PC-3 (cell line): Measurements from ENCODE around the gene CYB5R3. TPM values are rescaled to one million over a fixed set of nuclear protein-coding genes. Genes with fewer than 3 reads are reported as not detected.
"Not testable (repeated sequence)": the region's sequence is repeated elsewhere in the genome, so short reads cannot be mapped to it uniquely, and the experiment has no call there.

Experiments used
- ATAC-seq: fragments of 200-7000 bp; cut with Tn5 transposase; 2 replicates; pipeline ENCODE4 v1.9.1; 2020; ENCODE audit warnings: mild to moderate bottlenecking, moderate library complexity
- BruUV-seq: library from RNA; stranded (reverse); fragments of 400-500 nt; replicated peaks from 2 replicates; lab custom pipeline; 2021; lab: Mats Ljungman, UMichigan
- CTCF ChIA-PET: fragments of 300-600 bp; sonication (Branson Sonifier 250); formaldehyde crosslinking; loops from one replicate; lab custom pipeline; 2022; ENCODE audit warnings: antibody characterized with exemption; lab: Charles Lee
- POLR2A ChIA-PET: fragments of 300-600 bp; sonication (Branson Sonifier 250); formaldehyde crosslinking; loops from one replicate; lab custom pipeline; 2022; ENCODE audit warnings: antibody characterized with exemption; ENCODE audit not compliant: unreplicated experiment; lab: Charles Lee
- DNase-seq: peaks from one replicate; pipeline ENCODE4 v3.0.0-alpha.2; 2015
- H2AFZ ChIP-seq: fragments of 300-600 bp; sonication (generic); 2 replicates; pipeline ENCODE4 v1.6.0; 2016; ENCODE audit warnings: antibody characterized with exemption, low read length
- H3F3A ChIP-seq: fragments of 300-600 bp; sonication (generic); one replicate; pipeline ENCODE4 v1.6.0; 2017; ENCODE audit warnings: antibody characterized with exemption, low read length, control low read depth, mild to moderate bottlenecking; ENCODE audit not compliant: unreplicated experiment
- H3K27ac ChIP-seq: fragments of 300-600 bp; sonication (generic); 2 replicates; pipeline ENCODE4 v1.5.1; 2016; ENCODE audit warnings: mild to moderate bottlenecking, low read length
- H3K27me3 ChIP-seq: fragments of 300-600 bp; sonication (generic); 2 replicates; pipeline ENCODE4 v1.6.1; 2016; ENCODE audit warnings: low read length, mixed read lengths
- H3K36me3 ChIP-seq: fragments of 300-600 bp; sonication (generic); 2 replicates; pipeline ENCODE4 v1.6.1; 2016; ENCODE audit warnings: low read depth, mixed run types, low read length, mixed read lengths
- H3K4me1 ChIP-seq: fragments of 300-600 bp; sonication (generic); 2 replicates; pipeline ENCODE4 v1.5.1; 2016; ENCODE audit warnings: low read length; ENCODE audit not compliant: insufficient read depth
- H3K4me2 ChIP-seq: fragments of 300-600 bp; sonication (generic); 2 replicates; pipeline ENCODE4 v1.6.0; 2016; ENCODE audit warnings: low read length
- H3K4me3 ChIP-seq: fragments of 300-600 bp; sonication (generic); 2 replicates; pipeline ENCODE4 v1.5.1; 2016; ENCODE audit warnings: mild to moderate bottlenecking, low read length, mixed read lengths
- H3K79me2 ChIP-seq: fragments of 300-600 bp; sonication (generic); 2 replicates; pipeline ENCODE4 v1.6.1; 2017; ENCODE audit warnings: low read length, mixed read lengths
- H3K9ac ChIP-seq: fragments of 300-600 bp; sonication (generic); 2 replicates; pipeline ENCODE4 v1.6.0; 2016; ENCODE audit warnings: mild to moderate bottlenecking, low read length
- H3K9me2 ChIP-seq: fragments of 300-600 bp; sonication (generic); replicated peaks from 2 replicates; pipeline ENCODE4 v1.6.1; 2016; ENCODE audit warnings: mixed run types, low read length, mixed read lengths
- H3K9me3 ChIP-seq: fragments of 300-600 bp; sonication (generic); 2 replicates; pipeline ENCODE4 v1.6.1; 2016; ENCODE audit warnings: low read length, mixed read lengths
- H4K20me1 ChIP-seq: fragments of 300-600 bp; sonication (generic); 2 replicates; pipeline ENCODE4 v1.6.1; 2016; ENCODE audit warnings: low read length, mixed read lengths
- EZH2 ChIP-seq: fragments of 300-600 bp; sonication (generic); IDR thresholded peaks from one replicate; pipeline ENCODE4 v1.6.1; 2017; ENCODE audit warnings: antibody characterized with exemption, mild to moderate bottlenecking, low read length; ENCODE audit not compliant: unreplicated experiment
- EZH2phosphoT487 ChIP-seq: fragments of 300-600 bp; sonication (generic); IDR thresholded peaks from 2 replicates; pipeline ENCODE4 v1.6.1; 2018; ENCODE audit warnings: mild to moderate bottlenecking, antibody characterized with exemption, low read length, borderline replicate concordance
- intact Hi-C: fragments of 100-400 bp; cut with micrococcal nuclease; formaldehyde crosslinking; loops from 2 replicates; pipeline ENCODE4 v1.9.0; 2023
- total RNA-seq: library from RNA; depleted of rRNA; stranded (reverse); fragments of >200 nt; gene quantifications from 2 replicates; pipeline ENCODE4 v1.2.3, GENCODE V29; 2014
- TF ChIP-seq, protein P1 (sequence below): fragments of 300-600 bp; sonication (generic); conservative IDR thresholded peaks from 2 replicates; pipeline ENCODE4 v1.5.1; 2017; ENCODE audit warnings: antibody characterized with exemption, low read depth, mild to moderate bottlenecking, low read length

Gene CYB5R3
- total RNA-seq, 1 experiment from 2014 or later, result 73.3 TPM

DNA sequence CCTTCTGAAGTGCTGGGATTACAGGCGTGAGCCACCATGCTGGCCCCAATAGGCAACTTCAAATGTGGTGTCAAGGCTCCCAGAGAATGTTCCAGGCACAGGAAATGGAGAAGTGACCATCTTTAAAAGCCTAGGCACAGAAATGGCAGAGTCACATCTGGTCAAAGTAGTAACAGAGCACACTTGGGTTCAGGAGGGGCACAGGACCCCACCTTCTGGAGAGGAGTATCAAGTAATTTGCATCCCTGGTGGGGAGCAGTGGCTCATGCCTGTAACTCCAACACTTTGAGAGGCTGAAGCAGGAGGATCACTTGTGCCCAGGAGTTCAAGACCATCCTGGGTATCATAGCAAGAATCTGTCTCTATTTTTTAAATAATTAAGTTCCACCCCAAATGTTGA, 66.2 kb downstream of the CYB5R3 start:
- H3K36me3 ChIP-seq, result peaks cover 18% of the 10 kb centered on the region
- BruUV-seq, result no TSS peak
- POLR2A ChIA-PET, result no interaction called here
- no peaks in the 10 kb centered on the region for H3K27me3 ChIP-seq
- DNase-seq, result no peak
- no peaks in the 10 kb centered on the region for H3K9me2 ChIP-seq
- H3F3A ChIP-seq, result no peaks in the 10 kb centered on the region
- ATAC-seq, result no peak
- H4K20me1 ChIP-seq, result no peaks in the 10 kb centered on the region
- CTCF ChIA-PET, result no interaction called here
- H3K9ac ChIP-seq, result no peak overlapping the region
- no peak overlapping the region for H3K4me3 ChIP-seq
- H3K27ac ChIP-seq, result no peak overlapping the region
- H3K79me2 ChIP-seq, result peaks cover 15% of the 10 kb centered on the region
- TF ChIP-seq EZH2phosphoT487 (no peak), EZH2 (no peak)
- TF ChIP-seq, protein P1, sequence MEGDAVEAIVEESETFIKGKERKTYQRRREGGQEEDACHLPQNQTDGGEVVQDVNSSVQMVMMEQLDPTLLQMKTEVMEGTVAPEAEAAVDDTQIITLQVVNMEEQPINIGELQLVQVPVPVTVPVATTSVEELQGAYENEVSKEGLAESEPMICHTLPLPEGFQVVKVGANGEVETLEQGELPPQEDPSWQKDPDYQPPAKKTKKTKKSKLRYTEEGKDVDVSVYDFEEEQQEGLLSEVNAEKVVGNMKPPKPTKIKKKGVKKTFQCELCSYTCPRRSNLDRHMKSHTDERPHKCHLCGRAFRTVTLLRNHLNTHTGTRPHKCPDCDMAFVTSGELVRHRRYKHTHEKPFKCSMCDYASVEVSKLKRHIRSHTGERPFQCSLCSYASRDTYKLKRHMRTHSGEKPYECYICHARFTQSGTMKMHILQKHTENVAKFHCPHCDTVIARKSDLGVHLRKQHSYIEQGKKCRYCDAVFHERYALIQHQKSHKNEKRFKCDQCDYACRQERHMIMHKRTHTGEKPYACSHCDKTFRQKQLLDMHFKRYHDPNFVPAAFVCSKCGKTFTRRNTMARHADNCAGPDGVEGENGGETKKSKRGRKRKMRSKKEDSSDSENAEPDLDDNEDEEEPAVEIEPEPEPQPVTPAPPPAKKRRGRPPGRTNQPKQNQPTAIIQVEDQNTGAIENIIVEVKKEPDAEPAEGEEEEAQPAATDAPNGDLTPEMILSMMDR, result no peak
- H2AFZ ChIP-seq, result no peak overlapping the region
- intact Hi-C loops, result no loop called here
- H3K9me3 ChIP-seq, result no peaks in the 10 kb centered on the region
- no peaks in the 10 kb centered on the region for H3K4me1 ChIP-seq
- H3K4me2 ChIP-seq, result no peak overlapping the region

DNA sequence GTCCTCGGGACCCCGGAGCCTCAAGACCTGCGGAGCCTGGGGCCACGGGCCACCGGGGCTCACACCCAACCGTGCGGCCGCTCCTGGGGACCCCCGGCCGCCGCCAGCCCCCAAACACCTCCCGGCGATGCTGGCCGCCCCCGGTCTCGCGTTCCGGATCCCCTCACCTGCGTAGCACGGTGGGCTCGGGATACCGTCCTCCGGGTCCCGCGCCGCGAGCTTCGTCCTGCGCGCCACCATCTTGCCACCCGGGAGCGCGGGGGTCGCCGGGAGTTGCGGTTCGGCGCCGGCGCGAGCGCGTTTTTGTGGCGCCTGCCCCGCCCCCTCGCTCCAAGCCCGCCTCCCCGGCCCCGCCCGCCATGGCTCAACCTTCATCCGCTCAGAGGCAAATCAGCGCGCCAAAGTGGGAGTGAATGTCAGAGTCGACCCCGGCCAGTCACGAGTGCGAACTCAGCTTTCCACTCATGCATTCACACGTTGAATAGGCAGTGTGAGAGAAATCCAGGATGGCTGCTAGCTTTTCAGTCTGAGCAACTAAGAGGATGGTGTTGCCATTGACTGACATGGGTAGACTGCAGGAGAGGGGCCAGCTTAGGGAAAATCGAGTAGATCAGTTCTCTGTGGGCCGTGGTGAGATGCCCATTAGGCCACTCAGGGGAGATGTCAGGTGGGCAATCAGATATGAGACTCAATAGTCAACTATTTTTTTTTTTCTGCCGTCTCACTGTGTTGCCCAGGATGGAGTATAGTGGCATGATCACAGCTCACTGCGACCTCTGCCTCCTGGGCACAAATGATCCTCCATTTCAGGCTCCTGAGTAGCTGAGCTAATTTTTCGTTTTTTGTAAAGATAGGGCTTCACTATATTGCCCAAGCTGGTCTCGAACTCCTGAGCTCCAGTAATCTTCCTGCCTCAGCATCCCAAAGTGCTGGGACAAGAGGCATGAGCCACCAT, 67.2 kb downstream of the CYB5R3 start:
- no peaks in the 10 kb centered on the region for H3K9me2 ChIP-seq
- ChIA-PET POLR2A (interaction anchor here (0.7 kb wide), 1 partner anchor 245 kb away, joined by 5 read pairs; no protein-coding TSS in a partner anchor), CTCF (no interaction called here)
- no peaks in the 10 kb centered on the region for H3K9me3 ChIP-seq
- no peaks in the 10 kb centered on the region for H3K27me3 ChIP-seq
- no peak overlapping the region for H2AFZ ChIP-seq
- peaks cover 15% of the 10 kb centered on the region for H3K79me2 ChIP-seq
- no TSS peak for BruUV-seq
- intact Hi-C loops, result no loop called here
- peak overlapping the region; percentile 75 for H3K4me2 ChIP-seq
- peak overlapping the region; percentile 88 for H3K9ac ChIP-seq
- H3K4me3 ChIP-seq, result peak overlapping the region; percentile 74
- H3K27ac ChIP-seq, result 0 out of 2 replicates have a peak overlapping the region, but pooled peaks have one; percentile 26
- H4K20me1 ChIP-seq, result no peaks in the 10 kb centered on the region
- H3K36me3 ChIP-seq, result peaks cover 10% of the 10 kb centered on the region
- DNase-seq (peak; percentile 57), ATAC-seq (peak; percentile 88)
- H3K4me1 ChIP-seq, result no peaks in the 10 kb centered on the region
- TF ChIP-seq, protein P1, result no peak
- TF ChIP-seq EZH2, result no peak
- no peak for TF ChIP-seq EZH2phosphoT487
- no peaks in the 10 kb centered on the region for H3F3A ChIP-seq

DNA sequence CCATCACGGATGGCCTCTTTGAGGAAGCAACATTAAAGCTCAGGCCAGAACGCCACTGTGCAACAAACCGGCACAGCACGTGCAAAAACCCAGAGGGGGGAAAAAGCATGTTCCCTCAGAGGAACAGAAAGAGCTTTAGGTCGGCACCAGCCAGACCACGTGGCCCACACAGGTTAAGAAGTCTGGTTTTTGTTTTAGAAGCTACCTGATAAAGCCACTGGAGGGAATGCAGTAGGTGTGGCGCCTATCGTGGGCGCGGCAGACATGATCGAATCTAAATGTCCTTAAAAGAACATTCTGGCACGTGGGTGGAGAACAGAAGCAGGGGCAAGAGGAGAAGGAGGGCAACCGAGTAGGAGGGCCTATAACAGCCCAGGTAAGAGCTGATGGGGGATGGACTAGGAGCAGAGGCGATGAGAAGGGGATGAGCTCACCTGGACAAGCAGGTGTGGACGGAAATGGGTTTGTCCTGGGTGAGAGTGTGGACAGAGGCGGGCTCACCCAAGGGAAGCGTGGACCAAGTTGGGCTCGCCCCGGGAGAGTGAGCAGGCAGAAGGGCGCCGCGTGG, 67.9 kb downstream of the CYB5R3 start:
- H4K20me1 ChIP-seq, H3K36me3 ChIP-seq, H2AFZ ChIP-seq, H3K4me1 ChIP-seq, H3K27me3 ChIP-seq, BruUV-seq, H3K9me2 ChIP-seq, H3F3A ChIP-seq, POLR2A ChIA-PET, H3K9me3 ChIP-seq, CTCF ChIA-PET, DNase-seq, intact Hi-C loops: not testable (repeated sequence)
- peak overlapping the region; percentile 74 for H3K4me3 ChIP-seq
- ATAC-seq, result peak; percentile 56
- H3K9ac ChIP-seq, result peak overlapping the region; percentile 88
- H3K79me2 ChIP-seq, result peaks cover 15% of the 10 kb centered on the region
- 0 out of 2 replicates have a peak overlapping the region, but pooled peaks have one; percentile 26 for H3K27ac ChIP-seq
- peak overlapping the region; percentile 79 for H3K4me2 ChIP-seq

DNA sequence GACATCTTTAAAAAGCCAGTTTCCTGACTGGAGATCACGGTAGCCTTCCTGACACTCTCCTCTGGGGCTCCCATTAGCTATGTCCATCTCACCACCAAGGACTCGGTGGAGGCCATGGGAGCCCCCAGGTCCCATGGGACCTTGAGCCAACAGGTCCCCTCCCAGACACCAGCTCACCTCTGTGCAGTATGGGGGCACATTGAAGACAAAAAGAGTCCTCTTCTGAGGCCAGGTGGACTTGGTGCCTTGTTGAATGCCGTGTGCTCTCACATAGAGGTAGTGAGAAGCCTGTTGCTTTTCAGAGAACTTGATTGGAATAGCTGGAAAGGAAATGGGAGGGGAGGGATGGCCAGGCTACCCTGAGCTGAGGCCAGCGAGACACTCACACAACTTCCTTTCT, 69.2 kb downstream of the CYB5R3 start:
- intact Hi-C loops, DNase-seq, H3F3A ChIP-seq, H3K27ac ChIP-seq, H3K27me3 ChIP-seq, H3K9me2 ChIP-seq, H3K4me3 ChIP-seq, CTCF ChIA-PET, H3K9ac ChIP-seq, H3K36me3 ChIP-seq, POLR2A ChIA-PET, H3K9me3 ChIP-seq, BruUV-seq, H2AFZ ChIP-seq, H3K4me2 ChIP-seq, H4K20me1 ChIP-seq, ATAC-seq, H3K4me1 ChIP-seq: not testable (repeated sequence)
- peaks cover 15% of the 10 kb centered on the region for H3K79me2 ChIP-seq
